NB4 (cell line): ENCODE data around the gene IFFO2.

Experiments used
- CTCF ChIP-seq: IDR thresholded peaks from one replicate; pipeline ENCODE4 v1.5.1; 2012; ENCODE audit warnings: low read depth, low read length
- MYC ChIP-seq: IDR thresholded peaks from 2 replicates; pipeline ENCODE4 v1.6.1; 2011; ENCODE audit warnings: low read depth, low read length
- POLR2A ChIP-seq: IDR thresholded peaks from 2 replicates; pipeline ENCODE4 v1.6.1; 2011; ENCODE audit warnings: mild to moderate bottlenecking; ENCODE audit not compliant: insufficient read length; ENCODE audit errors: extremely low read depth
- TF ChIP-seq, protein P1 (sequence below): IDR thresholded peaks from 2 replicates; pipeline ENCODE4 v1.6.1; 2011; ENCODE audit warnings: low read depth, low read length

DNA sequence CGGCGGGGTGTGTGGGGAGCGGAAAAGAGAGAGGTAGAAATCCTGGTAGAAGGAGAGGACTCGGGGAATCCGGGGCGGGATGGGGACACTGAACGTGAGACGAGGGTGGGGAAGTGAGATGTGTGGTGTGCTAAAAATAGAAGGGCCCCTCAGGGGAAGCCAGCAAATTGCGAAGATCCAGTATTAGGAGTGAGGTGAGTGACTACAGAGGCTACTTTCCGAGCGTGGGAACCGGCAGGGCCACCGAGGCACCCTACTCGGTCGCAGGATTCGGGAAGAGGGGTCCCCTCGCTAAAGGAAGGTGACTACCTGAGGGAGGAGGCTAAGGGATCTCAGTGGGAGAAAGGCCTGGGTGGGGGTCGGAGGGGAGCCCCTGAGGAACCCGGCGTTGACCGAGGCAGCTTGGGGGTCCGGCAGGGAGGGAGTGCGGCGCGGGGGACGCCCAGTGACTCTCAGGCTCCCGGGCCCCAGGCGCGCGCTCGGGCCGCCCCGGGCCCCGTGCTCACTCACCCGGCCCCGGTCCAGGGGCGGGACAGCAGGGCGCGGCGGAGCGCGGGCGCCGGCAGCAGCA lies 54.4 kb downstream of the IFFO2 start:
- TF ChIP-seq CTCF (no peak), POLR2A (no peak), MYC (no peak)
- TF ChIP-seq, protein P1, sequence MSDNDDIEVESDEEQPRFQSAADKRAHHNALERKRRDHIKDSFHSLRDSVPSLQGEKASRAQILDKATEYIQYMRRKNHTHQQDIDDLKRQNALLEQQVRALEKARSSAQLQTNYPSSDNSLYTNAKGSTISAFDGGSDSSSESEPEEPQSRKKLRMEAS = no peak
